ENCODE results near the gene MGMT. TPM values are rescaled to one million over a fixed set of nuclear protein-coding genes. Genes with fewer than 3 reads are reported as not detected.
"Not testable (repeated sequence)": the region's sequence is repeated elsewhere in the genome, so short reads cannot be mapped to it uniquely, and the experiment has no call there.

The MGMT gene
- total RNA-seq, 3 donors from 2014 or later, result 34.1 to 57.8 (median 46.7) TPM

DNA sequence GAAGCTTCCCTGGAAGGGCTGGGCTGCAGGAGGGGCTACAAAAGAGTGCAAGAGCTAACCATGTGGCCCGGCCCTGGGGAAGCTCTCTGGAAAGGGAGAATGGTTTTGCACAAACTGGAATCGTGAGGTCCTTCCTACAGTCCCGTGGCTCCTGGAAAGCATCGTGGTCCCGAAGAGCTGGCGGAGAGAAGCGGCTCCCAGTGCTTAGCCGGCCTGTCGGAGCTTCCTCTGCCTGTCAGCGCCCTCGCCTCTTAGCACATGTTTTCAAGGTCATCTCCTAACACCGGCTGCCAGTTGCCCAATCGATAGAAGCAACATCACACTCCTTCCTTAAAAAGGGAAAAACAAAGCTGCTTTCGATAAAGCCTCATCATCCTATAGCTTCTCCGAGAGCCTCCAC is 42.1 kb upstream of the MGMT start:
- H3K27me3 ChIP-seq, result no peaks in the 10 kb centered on the region
- TF ChIP-seq POLR2AphosphoS5 (IDR thresholded peaks at IDR 0.05) (no peak), POLR2A (IDR thresholded peaks at IDR 0.05) (no peak)
- TF ChIP-seq, protein P1, sequence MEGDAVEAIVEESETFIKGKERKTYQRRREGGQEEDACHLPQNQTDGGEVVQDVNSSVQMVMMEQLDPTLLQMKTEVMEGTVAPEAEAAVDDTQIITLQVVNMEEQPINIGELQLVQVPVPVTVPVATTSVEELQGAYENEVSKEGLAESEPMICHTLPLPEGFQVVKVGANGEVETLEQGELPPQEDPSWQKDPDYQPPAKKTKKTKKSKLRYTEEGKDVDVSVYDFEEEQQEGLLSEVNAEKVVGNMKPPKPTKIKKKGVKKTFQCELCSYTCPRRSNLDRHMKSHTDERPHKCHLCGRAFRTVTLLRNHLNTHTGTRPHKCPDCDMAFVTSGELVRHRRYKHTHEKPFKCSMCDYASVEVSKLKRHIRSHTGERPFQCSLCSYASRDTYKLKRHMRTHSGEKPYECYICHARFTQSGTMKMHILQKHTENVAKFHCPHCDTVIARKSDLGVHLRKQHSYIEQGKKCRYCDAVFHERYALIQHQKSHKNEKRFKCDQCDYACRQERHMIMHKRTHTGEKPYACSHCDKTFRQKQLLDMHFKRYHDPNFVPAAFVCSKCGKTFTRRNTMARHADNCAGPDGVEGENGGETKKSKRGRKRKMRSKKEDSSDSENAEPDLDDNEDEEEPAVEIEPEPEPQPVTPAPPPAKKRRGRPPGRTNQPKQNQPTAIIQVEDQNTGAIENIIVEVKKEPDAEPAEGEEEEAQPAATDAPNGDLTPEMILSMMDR (IDR thresholded peaks at IDR 0.05), result no peak
- no peak overlapping the region for H3K4me3 ChIP-seq
- intact Hi-C loops (cut with DNase I; ENCODE audit: low total_unique reads), result no loop called here
- no peaks in the 10 kb centered on the region for H3K4me1 ChIP-seq
- H3K27ac ChIP-seq, result no peak overlapping the region
- no peak for DNase-seq (ENCODE audit: low spot score in 2 of 2)
- H3K9me3 ChIP-seq, result no peaks in the 10 kb centered on the region
- H3K36me3 ChIP-seq, result no peaks in the 10 kb centered on the region

DNA sequence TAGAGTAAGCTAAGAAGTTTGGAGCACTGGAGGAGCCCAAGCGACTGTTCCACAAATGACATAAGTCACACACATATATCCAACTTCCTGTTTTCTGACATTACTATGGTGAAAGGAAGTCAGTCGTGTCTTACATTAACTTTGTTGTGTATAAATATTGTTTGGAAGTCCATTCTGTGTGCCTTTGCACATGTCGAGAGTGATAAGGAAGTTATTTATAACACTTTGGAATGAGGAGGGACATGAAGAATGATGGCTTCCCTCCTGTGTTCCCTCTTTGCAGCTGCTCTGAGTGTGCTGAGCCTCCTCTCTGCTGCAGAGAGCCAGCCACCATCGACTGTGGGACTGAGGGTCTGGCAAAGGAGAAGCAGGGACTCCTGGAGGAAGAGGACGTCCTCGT is 40.4 kb upstream of the MGMT start:
- Histone ChIP-seq H3K4me3 (no peak overlapping the region), H3K27me3 (no peaks in the 10 kb centered on the region), H3K4me1 (no peaks in the 10 kb centered on the region), H3K27ac (no peak overlapping the region), H3K9me3 (no peaks in the 10 kb centered on the region), H3K36me3 (no peaks in the 10 kb centered on the region)
- no peak for DNase-seq (ENCODE audit: low spot score in 2 of 2)
- TF ChIP-seq POLR2AphosphoS5 (IDR thresholded peaks at IDR 0.05) (no peak), POLR2A (IDR thresholded peaks at IDR 0.05) (no peak)
- TF ChIP-seq, protein P1 (IDR thresholded peaks at IDR 0.05), result no peak
- intact Hi-C loops (cut with DNase I; ENCODE audit: low total_unique reads), result no loop called here

DNA sequence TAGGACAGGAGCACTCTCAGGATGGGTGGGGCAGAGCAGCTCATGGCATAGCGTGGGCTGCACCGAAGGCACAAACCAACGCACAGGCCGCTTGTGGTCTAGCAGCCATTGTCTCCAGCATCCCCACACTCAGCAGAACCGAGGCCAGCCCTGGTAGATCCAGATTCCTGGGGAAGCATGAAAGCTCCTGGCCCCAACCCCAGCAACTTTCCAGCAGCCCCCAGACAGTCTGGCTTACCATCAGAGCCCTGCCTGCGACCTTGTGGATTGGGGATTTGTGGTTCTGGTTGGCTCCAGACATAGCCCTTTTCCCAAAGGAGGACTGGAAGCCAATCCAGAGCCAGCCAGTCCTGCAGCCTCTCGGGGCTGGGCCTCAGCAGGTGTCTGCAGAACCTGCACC is 33.8 kb upstream of the MGMT start:
- DNase-seq (ENCODE audit: low spot score in 2 of 2), result no peak
- Histone ChIP-seq H3K9me3 (no peaks in the 10 kb centered on the region), H3K27ac (no peak overlapping the region), H3K27me3 (no peaks in the 10 kb centered on the region), H3K36me3 (no peaks in the 10 kb centered on the region), H3K4me1 (no peaks in the 10 kb centered on the region), H3K4me3 (no peak overlapping the region)
- intact Hi-C loops (cut with DNase I; ENCODE audit: low total_unique reads), result no loop called here
- no peak for TF ChIP-seq POLR2AphosphoS5 (IDR thresholded peaks at IDR 0.05)
- TF ChIP-seq POLR2A (IDR thresholded peaks at IDR 0.05), result no peak
- TF ChIP-seq, protein P1 (IDR thresholded peaks at IDR 0.05), result no peak

DNA sequence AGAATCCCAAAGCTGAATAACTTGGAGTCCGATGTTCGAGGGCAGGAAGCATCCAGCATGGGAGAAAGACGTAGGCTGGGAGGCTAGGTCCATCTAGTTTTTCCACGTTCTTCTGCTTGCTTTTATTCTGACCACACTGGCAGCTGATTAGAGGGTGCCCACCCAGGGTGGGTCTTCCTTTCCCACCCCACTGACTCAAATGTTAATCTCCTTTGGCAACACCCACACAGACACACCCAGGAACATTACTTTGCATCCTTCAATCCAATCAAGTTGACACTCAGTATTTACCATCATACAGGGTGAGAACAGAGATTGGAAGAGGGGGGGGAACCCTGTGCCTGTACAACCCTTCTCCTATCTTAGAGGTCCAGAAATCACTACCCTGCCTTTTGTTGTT is 31.3 kb upstream of the MGMT start:
- intact Hi-C loops (cut with DNase I; ENCODE audit: low total_unique reads); DNase-seq (ENCODE audit: low spot score in 2 of 2); H3K27me3 ChIP-seq: not testable (repeated sequence)

DNA sequence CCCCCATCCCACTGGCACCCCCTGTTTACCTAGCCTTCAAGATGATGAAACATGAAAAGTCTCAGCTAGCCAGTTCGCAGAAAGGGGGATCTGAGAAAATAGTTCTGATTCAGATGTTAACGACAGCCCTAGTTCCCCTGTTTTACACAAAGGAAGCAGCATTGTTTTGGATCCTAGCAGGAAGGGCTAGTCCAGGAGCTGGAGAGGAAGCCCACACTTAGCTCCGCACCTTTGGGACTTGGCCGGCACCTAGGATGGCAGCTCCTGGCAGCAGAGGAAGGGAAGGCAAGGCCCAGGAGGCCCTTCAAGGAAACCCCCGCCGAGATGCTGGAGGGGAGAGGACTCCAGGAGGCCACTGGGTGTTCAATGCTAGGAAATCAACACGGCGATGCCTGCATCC is 29.0 kb upstream of the MGMT start:
- TF ChIP-seq, protein P1 (IDR thresholded peaks at IDR 0.05), result no peak
- TF ChIP-seq POLR2AphosphoS5 (IDR thresholded peaks at IDR 0.05) (no peak), POLR2A (IDR thresholded peaks at IDR 0.05) (no peak)
- no peaks in the 10 kb centered on the region for H3K9me3 ChIP-seq
- intact Hi-C loops (cut with DNase I; ENCODE audit: low total_unique reads), result no loop called here
- no peak overlapping the region for H3K4me3 ChIP-seq
- H3K27me3 ChIP-seq, result no peaks in the 10 kb centered on the region
- H3K36me3 ChIP-seq, result no peaks in the 10 kb centered on the region
- no peak for DNase-seq (ENCODE audit: low spot score in 2 of 2)
- H3K27ac ChIP-seq, result no peak overlapping the region
- H3K4me1 ChIP-seq, result no peaks in the 10 kb centered on the region

More for the DNA sequence above, 31.3 kb upstream of the MGMT start:
- not testable (repeated sequence) for H3K4me1 ChIP-seq, H3K36me3 ChIP-seq, H3K4me3 ChIP-seq, H3K9me3 ChIP-seq, H3K27ac ChIP-seq

DNA sequence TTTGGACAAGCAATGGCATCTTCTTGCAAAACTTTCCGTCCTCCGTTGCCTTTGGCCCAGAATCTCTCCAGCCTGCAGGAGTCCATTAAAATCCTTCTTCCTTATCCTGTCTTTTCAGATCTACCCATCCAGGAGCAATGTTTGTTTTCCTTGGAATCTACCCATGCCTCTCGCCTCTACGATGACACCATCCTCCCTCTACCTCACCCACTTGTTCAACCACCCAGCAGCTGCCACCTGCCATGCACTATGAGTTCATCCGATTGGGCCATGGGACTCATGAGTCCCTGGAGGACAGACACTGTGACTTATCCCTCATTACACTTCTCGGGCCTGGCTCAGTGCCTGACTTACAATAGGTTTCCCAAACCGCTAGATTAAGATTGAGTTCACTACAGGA is 26.8 kb upstream of the MGMT start:
- Histone ChIP-seq H3K4me1 (no peaks in the 10 kb centered on the region), H3K4me3 (no peak overlapping the region), H3K27ac (no peak overlapping the region), H3K9me3 (no peaks in the 10 kb centered on the region), H3K27me3 (no peaks in the 10 kb centered on the region), H3K36me3 (no peaks in the 10 kb centered on the region)
- no peak for DNase-seq (ENCODE audit: low spot score in 2 of 2)
- intact Hi-C loops (cut with DNase I; ENCODE audit: low total_unique reads), result no loop called here
- TF ChIP-seq, protein P1 (IDR thresholded peaks at IDR 0.05), result no peak
- TF ChIP-seq POLR2AphosphoS5 (IDR thresholded peaks at IDR 0.05) (no peak), POLR2A (IDR thresholded peaks at IDR 0.05) (no peak)
